Endothelial cell of umbilical vein (primary cell): Measurements from ENCODE around the gene POGZ. TPM values are rescaled to one million over a fixed set of nuclear protein-coding genes. Genes with fewer than 3 reads are reported as not detected.

ENCODE experiments used
- Bru-seq: library from RNA; stranded (reverse); fragments of 400-500 nt; gene quantifications from one replicate; lab custom pipeline; 2021; lab: Mats Ljungman, UMichigan
- BruChase-seq, 2 experiments: library from RNA; stranded (reverse); fragments of 400-500 nt; gene quantifications; one replicate each; lab custom pipeline; 2021; lab: Mats Ljungman, UMichigan
- BruUV-seq: library from RNA; stranded (reverse); fragments of 400-500 nt; replicated peaks from 2 replicates; lab custom pipeline; 2021; lab: Mats Ljungman, UMichigan
- CTCF ChIA-PET: fragments of 300-600, 350-600 bp; sonication (Branson Sonifier 250); formaldehyde crosslinking; loops from one replicate; lab custom pipeline; 2021; ENCODE audit warnings: antibody characterized with exemption, inconsistent platforms; lab: Charles Lee
- POLR2A ChIA-PET: fragments of 300-600, 350-600 bp; sonication (Branson Sonifier 250); formaldehyde crosslinking; loops from one replicate; lab custom pipeline; 2021; ENCODE audit warnings: antibody characterized with exemption, inconsistent platforms; lab: Charles Lee
- DNase-seq: peaks from one replicate; pipeline ENCODE4 v3.0.0-alpha.2; 2011; ENCODE audit warnings: low read depth, low spot score
- FAIRE-seq: peaks from 2 replicates; lab custom pipeline; 2011; peaks lifted over from hg19 to GRCh38; lab: Jason Lieb, UNC
- H2AFZ ChIP-seq: 2 replicates; pipeline ENCODE4 v1.6.0; 2012; ENCODE audit warnings: low read depth, low read length, control low read depth, inconsistent platforms
- H3K27ac ChIP-seq: 2 replicates; pipeline ENCODE4 v1.5.1; 2011; ENCODE audit warnings: low read depth, mild to moderate bottlenecking, control low read depth, low read length, moderate library complexity; ENCODE audit not compliant: insufficient read depth
- H3K27me3 ChIP-seq, 2 experiments: 2 replicates each; pipeline versions ENCODE4 v1.6.0 to v1.6.1; 2011; ENCODE audit warnings: low read length in 2 of 2, mixed read lengths in 1 of 2; ENCODE audit not compliant: control insufficient read depth in 2 of 2, insufficient read depth in 2 of 2
- H3K36me3 ChIP-seq, 2 experiments: 2 replicates in 1 of 2; 3 replicates in 1 of 2; pipeline ENCODE4 v1.5.1; 2011; ENCODE audit warnings: low read length in 2 of 2, mild to moderate bottlenecking in 1 of 2, moderate library complexity in 1 of 2; ENCODE audit not compliant: control insufficient read depth in 2 of 2, insufficient read depth in 2 of 2; ENCODE audit errors: extremely low read depth in 1 of 2
- H3K4me1 ChIP-seq: 3 replicates; pipeline ENCODE4 v1.5.1; 2011; ENCODE audit warnings: mild to moderate bottlenecking, low read length; ENCODE audit not compliant: control insufficient read depth, insufficient read depth; ENCODE audit errors: extremely low read depth
- H3K4me2 ChIP-seq: 2 replicates; pipeline ENCODE4 v1.6.1; 2011; ENCODE audit warnings: low read length, control low read depth, mixed read lengths; ENCODE audit not compliant: insufficient read depth
- H3K4me3 ChIP-seq, 3 experiments: fragments of 200-600 bp in 1 of 3; sonication (generic), shearing (Covaris generic) in 1 of 3; replicated peaks in 1 of 3; 2 replicates each; pipeline ENCODE4 v1.5.1; 2011 to 2016; ENCODE audit warnings: control low read depth in 3 of 3, low read length in 3 of 3, mild to moderate bottlenecking in 2 of 3, inconsistent platforms in 1 of 3, low read depth in 1 of 3, moderate library complexity in 1 of 3; ENCODE audit not compliant: insufficient read depth in 1 of 3
- H3K79me2 ChIP-seq: 2 replicates; pipeline ENCODE4 v1.6.0; 2012; ENCODE audit warnings: low read length, inconsistent platforms; ENCODE audit not compliant: control insufficient read depth, insufficient read depth
- H3K9ac ChIP-seq: replicated peaks from 2 replicates; pipeline ENCODE3; 2011; ENCODE audit warnings: low read length, control low read depth; ENCODE audit not compliant: insufficient read depth; ENCODE audit errors: extremely low read depth
- H3K9me1 ChIP-seq: replicated peaks from 3 replicates; pipeline ENCODE4 v1.6.0; 2011; ENCODE audit warnings: mild to moderate bottlenecking, low read length; ENCODE audit not compliant: control insufficient read depth, insufficient read depth; ENCODE audit errors: extremely low read depth
- H3K9me3 ChIP-seq: replicated peaks from 2 replicates; pipeline ENCODE4 v1.5.1; 2012; ENCODE audit warnings: low read length, inconsistent platforms; ENCODE audit not compliant: control insufficient read depth, insufficient read depth
- H4K20me1 ChIP-seq: replicated peaks from 2 replicates; pipeline ENCODE3; 2011; ENCODE audit warnings: mild to moderate bottlenecking, low read length; ENCODE audit not compliant: control insufficient read depth, insufficient read depth; ENCODE audit errors: extremely low read depth
- CTCF ChIP-seq, 2 donors: IDR thresholded peaks; 1 replicate in 1 of 2; 2 replicates in 1 of 2; pipeline ENCODE4 v1.5.1; 2011; ENCODE audit warnings: low read length in 2 of 2, mild to moderate bottlenecking in 2 of 2, moderate library complexity in 2 of 2, control low read depth in 1 of 2, inconsistent platforms in 1 of 2, low read depth in 1 of 2; ENCODE audit not compliant: insufficient read depth in 1 of 2; ENCODE audit errors: extremely low read depth in 1 of 2
- EZH2 ChIP-seq: IDR thresholded peaks from 2 replicates; pipeline ENCODE4 v1.6.1; 2012; ENCODE audit warnings: borderline replicate concordance, low read depth, mild to moderate bottlenecking, moderate library complexity, low read length, inconsistent platforms; ENCODE audit not compliant: severe bottlenecking
- FOS ChIP-seq: IDR thresholded peaks from 2 replicates; pipeline ENCODE4 v1.6.1; 2011; ENCODE audit warnings: mild to moderate bottlenecking, low read length, moderate library complexity, borderline replicate concordance; ENCODE audit not compliant: insufficient read depth
- GATA2 ChIP-seq: IDR thresholded peaks from 2 replicates; pipeline ENCODE4 v1.7.0; 2011; ENCODE audit warnings: low read depth, mild to moderate bottlenecking, moderate library complexity, mixed read lengths, low read length; ENCODE audit not compliant: insufficient read length, insufficient read depth
- JUN ChIP-seq: IDR thresholded peaks from 2 replicates; pipeline ENCODE4 v1.6.1; 2011; ENCODE audit warnings: borderline replicate concordance, low read depth; ENCODE audit not compliant: insufficient read length, insufficient read depth
- MAX ChIP-seq: IDR thresholded peaks from 2 replicates; pipeline ENCODE4 v1.6.1; 2011; ENCODE audit not compliant: insufficient read depth, insufficient read length
- MYC ChIP-seq: IDR thresholded peaks from one replicate; pipeline ENCODE4 v1.6.1; 2011; ENCODE audit warnings: mild to moderate bottlenecking, low read depth, low read length
- POLR2A ChIP-seq: IDR thresholded peaks from 2 replicates; pipeline ENCODE4 v1.6.1; 2012; ENCODE audit warnings: low read depth, mild to moderate bottlenecking, control low read depth, low read length
- POLR2AphosphoS5 ChIP-seq: IDR thresholded peaks from 2 replicates; pipeline ENCODE4 v1.6.1; 2012; ENCODE audit warnings: low read depth, mild to moderate bottlenecking, control low read depth, low read length, moderate library complexity; ENCODE audit not compliant: insufficient read depth
- dilution Hi-C: fragments of 300-500 bp; cut with MboI; formaldehyde crosslinking; loops from one replicate; pipeline ENCODE4 v1.15.0; 2019; ENCODE audit warnings: low sequenced_read_pairs; ENCODE audit not compliant: extremely low pct_ligation_motif_present
- intact Hi-C: fragments of 100-400 bp; cut with micrococcal nuclease; formaldehyde crosslinking; loops from one replicate; pipeline ENCODE4 v1.10.0; 2022
- long read RNA-seq: library from polyadenylated mRNA; stranded (forward); transcript quantifications from one replicate; pipeline ENCODE4 v2.0.0, GENCODE V29; 2021
- polyA minus RNA-seq, 3 experiments: library from RNA; depleted of rRNA, polyadenylated mRNA; stranded (reverse); fragments of >200 nt; gene quantifications; 1 replicate in 1 of 3; 2 replicates in 2 of 3; pipeline ENCODE4 v1.2.3, GENCODE V29; 2011
- polyA plus RNA-seq, 4 experiments: library from polyadenylated mRNA; depleted of rRNA in 3 of 4; stranded (reverse) in 3 of 4; unstranded in 1 of 4; fragments of >200 nt; gene quantifications; 2 replicates each; pipeline versions ENCODE4 v1.2.1 to v1.2.3, GENCODE V29; 2011 to 2012; ENCODE audit warnings: missing spikeins in 1 of 4
- total RNA-seq: library from RNA; stranded (reverse); gene quantifications from 2 replicates; pipeline ENCODE4 v1.2.3, GENCODE V29; 2021

The POGZ gene
- total RNA-seq, result 91.2 and 96.7 TPM in 2 replicates
- polyA plus RNA-seq, result 49.2 and 50.7 TPM in 2 replicates
- 28.7 and 29.6 TPM in 2 replicates for polyA plus RNA-seq (2011; cell fraction: cytosol; rRNA removed)
- polyA plus RNA-seq (2011; cell fraction: nucleus; rRNA removed), result 183 and 193 TPM in 2 replicates
- 28.9 and 34.0 TPM in 2 replicates for polyA plus RNA-seq (2012)
- 183 and 203 TPM in 2 replicates for polyA minus RNA-seq
- 43.1 TPM for polyA minus RNA-seq (2011; cell fraction: cytosol; rRNA and poly(A)+ RNA removed)
- 138 and 188 TPM in 2 replicates for polyA minus RNA-seq (2011; cell fraction: nucleus; rRNA and poly(A)+ RNA removed)
- Bru-seq, nascent RNA, result percentile 91 among the genes with signal in this experiment
- percentile 92 among the genes with signal in this experiment for BruChase-seq, experiment 1, labeled RNA remaining after a 6-hour chase
- BruChase-seq, experiment 2, labeled RNA remaining after a 2-hour chase, result percentile 94 among the genes with signal in this experiment
- long read RNA-seq, partial matches to known transcripts, result 1 of 13 reads
- long read RNA-seq, other reads (novel, unspliced or antisense), result 10 of 13 reads

- peak; percentile 90 for DNase-seq
- CTCF ChIA-PET, result interaction anchor here (0.6 kb wide), 1 partner anchor 14 kb away, joined by 4 read pairs; no protein-coding TSS in a partner anchor
- intact Hi-C loops, result loop anchor here (1.0 to 5.0 kb wide), 4 partner anchors 14 to 153 kb away; partner anchors contain the start of genes CGN, SNX27 and TUFT1
Observed at GRCh38 chr1:151459331-151460046, at the start of gene POGZ. Gene POGZ (minus strand): TSS chr1:151459494. CDS start chr1:151442204, 17,290 bp downstream.

More at GRCh38 chr1:151459331-151460046, at the start of gene POGZ:
- no peak for FAIRE-seq
- peak within 1 kb of the TSS; percentile 87 for H3K9ac ChIP-seq
- H3K9me1 ChIP-seq, result no peaks in the 10 kb centered on the region
- H3K27ac ChIP-seq, result peak within 1 kb of the TSS; percentile 63
- H3K4me3 ChIP-seq, result peak within 1 kb of the TSS; percentile 52 to 95 (median 94)
- TF ChIP-seq MAX (no peak), POLR2AphosphoS5 (peak; percentile 85), POLR2A (peak; percentile 53), FOS (no peak), GATA2 (no peak), JUN (no peak), CTCF (IDR thresholded peaks at IDR 0.05; ENCODE audit: extremely low read depth in 1 of 2, insufficient read depth in 1 of 2, low read depth in 1 of 2, low read length in 2 of 2) (no peak), MYC (no peak), EZH2 (no peak)
- peaks cover 37% of the 10 kb centered on the region for H3K79me2 ChIP-seq
- H4K20me1 ChIP-seq, result no peaks in the 10 kb centered on the region
- H3K27me3 ChIP-seq, result peaks cover 4 to 14% of the 10 kb centered on the region in 2 experiments
- H3K9me3 ChIP-seq, result no peaks in the 10 kb centered on the region
- peak within 1 kb of the TSS; percentile 90 for H2AFZ ChIP-seq
- no peaks in the 10 kb centered on the region for H3K36me3 ChIP-seq
- peak within 1 kb of the TSS; percentile 62 for H3K4me2 ChIP-seq
- dilution Hi-C loops, result no loop called here
- TSS peak; percentile 56 for BruUV-seq
- POLR2A ChIA-PET, result interaction anchor here (0.7 to 1.6 kb wide), 6 partner anchors 13 to 90 kb away, joined by 3 to 8 read pairs (median 4); partner anchors contain the start of gene CGN
- peaks cover 9% of the 10 kb centered on the region for H3K4me1 ChIP-seq
